OCI-LY7 (cell line): ENCODE measurements around the gene RAB27A. TPM values are rescaled to one million over a fixed set of nuclear protein-coding genes. Genes with fewer than 3 reads are reported as not detected.

Experiments
- BruUV-seq: library from RNA; stranded (reverse); fragments of 400-500 nt; replicated peaks from 2 replicates; lab custom pipeline; 2021; lab: Mats Ljungman, UMichigan
- CTCF ChIA-PET: fragments of 300-600 bp; sonication (Branson Sonifier 250); formaldehyde crosslinking; loops from one replicate; lab custom pipeline; 2022; ENCODE audit warnings: antibody characterized with exemption; ENCODE audit not compliant: unreplicated experiment; lab: Charles Lee
- POLR2A ChIA-PET: fragments of 300-600 bp; sonication (Branson Sonifier 250); formaldehyde crosslinking; loops from one replicate; lab custom pipeline; 2022; ENCODE audit warnings: antibody characterized with exemption; lab: Charles Lee
- DNase-seq: peaks from one replicate; pipeline ENCODE4 v3.0.0-alpha.2; 2015; ENCODE audit warnings: low spot score
- H2AFZ ChIP-seq: fragments of 200-600 bp; sonication (generic), shearing (Covaris generic); 2 replicates; pipeline ENCODE4 v1.6.1; 2014; ENCODE audit warnings: mild to moderate bottlenecking, antibody characterized with exemption, low read length, moderate library complexity
- H3K27ac ChIP-seq: fragments of 200-600 bp; sonication (generic); 2 replicates; pipeline ENCODE4 v1.5.1; 2014; ENCODE audit warnings: mixed run types, low read depth, mild to moderate bottlenecking, moderate library complexity, low read length, inconsistent platforms; ENCODE audit not compliant: poor library complexity, severe bottlenecking
- H3K36me3 ChIP-seq: fragments of 200-600 bp; sonication (generic); 2 replicates; pipeline ENCODE4 v1.6.1; 2014; ENCODE audit warnings: mild to moderate bottlenecking, antibody characterized with exemption, low read length, moderate library complexity, mixed read lengths; ENCODE audit not compliant: insufficient read depth
- H3K4me1 ChIP-seq: fragments of 200-600 bp; sonication (generic); 2 replicates; pipeline ENCODE4 v1.5.1; 2014; ENCODE audit warnings: mild to moderate bottlenecking, low read length; ENCODE audit not compliant: insufficient read depth, poor library complexity, severe bottlenecking
- H3K4me2 ChIP-seq: fragments of 200-600 bp; sonication (generic); 2 replicates; pipeline ENCODE4 v1.6.1; 2014; ENCODE audit warnings: mild to moderate bottlenecking, low read length
- H3K4me3 ChIP-seq: fragments of 200-600 bp; sonication (generic); 2 replicates; pipeline ENCODE4 v1.5.1; 2014; ENCODE audit warnings: mild to moderate bottlenecking, low read depth, low read length; ENCODE audit not compliant: poor library complexity, severe bottlenecking
- H3K79me2 ChIP-seq: fragments of 200-600 bp; sonication (generic); 2 replicates; pipeline ENCODE4 v1.6.1; 2016; ENCODE audit warnings: low read depth, mild to moderate bottlenecking, low read length, moderate library complexity, mixed read lengths; ENCODE audit not compliant: insufficient read depth
- H3K9me2 ChIP-seq: fragments of 200-600 bp; sonication (generic); 2 replicates; pipeline ENCODE4 v1.6.1; 2016; ENCODE audit warnings: mild to moderate bottlenecking, low read length, mixed read lengths; ENCODE audit not compliant: insufficient read depth
- H3K9me3 ChIP-seq: fragments of 200-600 bp; sonication (generic); 2 replicates; pipeline ENCODE4 v1.6.1; 2014; ENCODE audit warnings: mild to moderate bottlenecking, mixed run types, low read length, mixed read lengths
- H4K20me1 ChIP-seq: fragments of 200-600 bp; sonication (generic); 2 replicates; pipeline ENCODE4 v1.6.1; 2014; ENCODE audit warnings: mild to moderate bottlenecking, antibody characterized with exemption, low read length, moderate library complexity, mixed read lengths; ENCODE audit not compliant: insufficient read depth
- EZH2phosphoT487 ChIP-seq: fragments of 200-600 bp; sonication (generic); IDR thresholded peaks from 2 replicates; pipeline ENCODE4 v1.6.1; 2018; ENCODE audit warnings: low read depth, borderline replicate concordance, mild to moderate bottlenecking, mixed run types, antibody characterized with exemption, low read length, moderate library complexity, mixed read lengths
- intact Hi-C: fragments of 100-400 bp; cut with micrococcal nuclease; formaldehyde crosslinking; loops from one replicate; pipeline ENCODE4 v1.10.0; 2022; ENCODE audit not compliant: unreplicated experiment
- total RNA-seq, 2 experiments: library from RNA; depleted of rRNA in 1 of 2; stranded (reverse); fragments of >200 nt in 1 of 2; shearing (Covaris generic) in 1 of 2; gene quantifications; 2 replicates each; pipeline ENCODE4 v1.2.3, GENCODE V29; 2014 to 2022
- TF ChIP-seq, protein P1 (sequence below): fragments of 200-600 bp; sonication (generic); conservative IDR thresholded peaks from 2 replicates; pipeline ENCODE4 v1.5.1; 2014; ENCODE audit warnings: mild to moderate bottlenecking, antibody characterized with exemption, low read length, moderate library complexity, mixed read lengths

Gene RAB27A
- total RNA-seq, 2 experiments from 2014 or later = 4.5 to 22.4 TPM

DNA sequence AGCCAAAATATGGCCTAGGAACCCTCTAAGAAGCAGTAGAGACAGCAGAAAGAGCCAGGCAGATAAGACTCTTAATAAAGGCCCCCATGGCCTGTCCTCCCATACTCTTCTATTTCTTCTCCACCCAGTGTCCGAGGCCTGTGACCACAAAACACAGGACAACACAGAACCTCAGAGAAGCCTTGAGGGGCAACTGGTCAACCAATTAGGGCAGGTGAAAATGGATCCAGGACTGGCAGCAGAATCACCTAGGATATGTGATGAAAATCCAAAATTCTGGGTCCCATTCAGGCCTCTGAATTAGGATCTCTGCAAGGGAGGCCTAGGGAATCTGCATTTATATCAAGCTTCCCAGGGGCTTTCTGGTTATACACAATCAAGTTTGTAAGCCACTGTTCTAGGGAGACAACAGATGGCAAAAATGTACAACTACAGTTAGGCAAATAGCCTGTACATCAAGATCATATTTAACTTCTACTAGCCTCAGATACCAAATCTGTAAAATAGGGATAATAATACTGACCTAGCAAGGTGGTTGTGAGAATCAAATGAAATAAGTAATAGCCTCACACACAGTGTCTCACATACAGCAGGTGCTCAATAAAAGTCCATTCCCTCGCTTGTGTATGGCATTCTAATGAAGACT, 10.4 kb downstream of the RAB27A start:
- no peaks in the 10 kb centered on the region for H3K9me2 ChIP-seq
- intact Hi-C loops = no loop called here
- no peak for TF ChIP-seq EZH2phosphoT487
- TF ChIP-seq, protein P1, sequence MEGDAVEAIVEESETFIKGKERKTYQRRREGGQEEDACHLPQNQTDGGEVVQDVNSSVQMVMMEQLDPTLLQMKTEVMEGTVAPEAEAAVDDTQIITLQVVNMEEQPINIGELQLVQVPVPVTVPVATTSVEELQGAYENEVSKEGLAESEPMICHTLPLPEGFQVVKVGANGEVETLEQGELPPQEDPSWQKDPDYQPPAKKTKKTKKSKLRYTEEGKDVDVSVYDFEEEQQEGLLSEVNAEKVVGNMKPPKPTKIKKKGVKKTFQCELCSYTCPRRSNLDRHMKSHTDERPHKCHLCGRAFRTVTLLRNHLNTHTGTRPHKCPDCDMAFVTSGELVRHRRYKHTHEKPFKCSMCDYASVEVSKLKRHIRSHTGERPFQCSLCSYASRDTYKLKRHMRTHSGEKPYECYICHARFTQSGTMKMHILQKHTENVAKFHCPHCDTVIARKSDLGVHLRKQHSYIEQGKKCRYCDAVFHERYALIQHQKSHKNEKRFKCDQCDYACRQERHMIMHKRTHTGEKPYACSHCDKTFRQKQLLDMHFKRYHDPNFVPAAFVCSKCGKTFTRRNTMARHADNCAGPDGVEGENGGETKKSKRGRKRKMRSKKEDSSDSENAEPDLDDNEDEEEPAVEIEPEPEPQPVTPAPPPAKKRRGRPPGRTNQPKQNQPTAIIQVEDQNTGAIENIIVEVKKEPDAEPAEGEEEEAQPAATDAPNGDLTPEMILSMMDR = no peak
- H3K4me2 ChIP-seq = 0 out of 2 replicates have a peak overlapping the region, but pooled peaks have one; percentile 11
- no peaks in the 10 kb centered on the region for H3K79me2 ChIP-seq
- H2AFZ ChIP-seq = peak overlapping the region; percentile 49; the same call in 1 of the 2 replicates
- no peak for DNase-seq
- ChIA-PET POLR2A (interaction anchor here (0.5 kb wide), 1 partner anchor 55 kb away, joined by 3 read pairs; no protein-coding TSS in a partner anchor), CTCF (no interaction called here)
- no peaks in the 10 kb centered on the region for H3K36me3 ChIP-seq
- H4K20me1 ChIP-seq = no peaks in the 10 kb centered on the region
- no peak overlapping the region for H3K4me3 ChIP-seq
- BruUV-seq = no TSS peak
- H3K27ac ChIP-seq = no peak overlapping the region
- peaks cover 7% of the 10 kb centered on the region for H3K4me1 ChIP-seq
- H3K9me3 ChIP-seq = no peaks in the 10 kb centered on the region

GRCh38 chr15:55277715-55278114, 11.9 kb downstream of the RAB27A start:
- no peak overlapping the region for H2AFZ ChIP-seq
- CTCF ChIA-PET = no interaction called here
- no peak overlapping the region for H3K4me3 ChIP-seq
- POLR2A ChIA-PET = no interaction called here
- no peaks in the 10 kb centered on the region for H3K36me3 ChIP-seq
- no peaks in the 10 kb centered on the region for H4K20me1 ChIP-seq
- peaks cover 7% of the 10 kb centered on the region for H3K4me1 ChIP-seq
- no peaks in the 10 kb centered on the region for H3K9me2 ChIP-seq
- H3K4me2 ChIP-seq = no peak overlapping the region
- BruUV-seq = no TSS peak
- H3K27ac ChIP-seq = no peak overlapping the region
- intact Hi-C loops = no loop called here
- DNase-seq = no peak
- no peaks in the 10 kb centered on the region for H3K79me2 ChIP-seq
- H3K9me3 ChIP-seq = no peaks in the 10 kb centered on the region
- TF ChIP-seq EZH2phosphoT487 = no peak
- TF ChIP-seq, protein P1 = no peak

DNA sequence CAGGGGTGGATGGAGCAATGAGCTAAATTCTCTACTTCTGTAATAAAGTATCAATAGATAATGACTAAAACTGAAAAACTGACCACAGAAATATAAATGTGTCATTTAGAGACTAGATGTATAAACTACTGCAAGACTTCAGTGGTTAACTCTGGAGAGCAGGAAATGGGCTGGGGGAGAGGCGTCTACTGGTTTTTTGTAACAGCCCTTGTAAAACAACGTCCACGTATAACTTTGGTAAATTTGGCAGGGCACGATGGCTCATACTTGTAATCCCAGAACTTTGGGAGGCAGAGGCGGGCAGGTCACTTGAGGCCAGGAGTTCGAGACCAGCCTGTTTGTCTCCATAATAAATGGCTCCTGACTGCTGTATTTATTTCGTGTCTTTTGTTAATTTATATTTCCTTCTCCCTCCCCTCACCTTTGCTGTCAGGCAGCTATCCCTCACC, 12.5 kb downstream of the RAB27A start:
- Histone ChIP-seq H3K79me2 (no peaks in the 10 kb centered on the region), H2AFZ (no peak overlapping the region), H3K9me2 (no peaks in the 10 kb centered on the region), H3K9me3 (no peaks in the 10 kb centered on the region), H3K27ac (no peak overlapping the region), H3K4me2 (no peak overlapping the region), H4K20me1 (no peaks in the 10 kb centered on the region), H3K4me3 (no peak overlapping the region), H3K36me3 (no peaks in the 10 kb centered on the region), H3K4me1 (peaks cover 7% of the 10 kb centered on the region)
- TF ChIP-seq EZH2phosphoT487 = no peak
- TF ChIP-seq, protein P1 = no peak
- CTCF ChIA-PET = no interaction called here
- intact Hi-C loops = no loop called here
- no TSS peak for BruUV-seq
- POLR2A ChIA-PET = interaction anchor here (1.3 kb wide), 1 partner anchor 56 kb away, joined by 3 read pairs; no protein-coding TSS in a partner anchor
- DNase-seq = no peak
